HK-2 (cell line): Measurements from ENCODE around the gene PLEKHG3.
A peak's percentile ranks its signal among the peaks of the same experiment; 100 is the strongest.

Experiments used
- DNase-seq: peaks from one replicate; pipeline ENCODE4 v3.0.0-alpha.2; 2018; ENCODE audit not compliant: unreplicated experiment

The PLEKHG3 gene

DNA sequence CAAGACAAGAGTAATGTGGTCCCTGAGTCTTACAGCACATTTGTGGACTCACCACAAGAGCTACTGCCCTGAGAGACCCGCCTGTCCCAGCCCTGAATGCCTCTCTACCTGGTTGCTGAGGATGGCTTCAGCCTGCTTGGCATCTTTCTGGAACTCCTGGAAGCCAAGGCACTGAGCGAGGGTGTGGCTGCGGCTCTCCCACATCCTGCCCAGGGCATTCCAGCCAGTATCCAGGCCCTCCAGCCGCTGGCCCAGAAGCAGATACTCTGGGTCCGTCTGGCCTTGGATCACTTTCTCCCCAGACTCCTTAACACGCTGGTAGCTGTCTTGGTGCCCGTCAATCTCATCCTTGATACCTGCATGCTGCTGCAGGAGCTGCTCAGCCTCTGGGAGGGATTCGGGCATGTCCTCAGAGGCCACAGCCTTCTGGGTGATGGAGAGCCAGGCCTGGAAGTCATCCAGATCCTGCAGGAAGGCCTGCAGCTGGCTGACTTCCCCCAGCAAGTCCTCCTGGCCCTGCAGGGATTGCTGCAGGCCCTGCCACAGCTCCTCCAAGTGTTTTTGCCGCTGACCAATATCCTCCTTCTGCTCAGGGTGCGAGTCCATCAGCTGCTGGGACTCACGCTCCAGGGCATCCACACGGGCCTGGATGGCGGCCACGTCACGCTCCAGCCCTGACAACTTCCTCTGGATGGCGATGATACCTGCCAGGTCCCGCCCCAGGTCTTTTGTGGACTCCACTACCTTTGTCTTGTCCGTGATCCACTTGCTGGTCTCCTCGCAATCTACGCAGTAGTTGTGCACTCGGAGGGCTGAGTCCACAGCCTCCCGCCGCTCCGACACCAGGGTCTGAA, 82.3 kb downstream of the PLEKHG3 start:
- DNase-seq = no peak

DNA sequence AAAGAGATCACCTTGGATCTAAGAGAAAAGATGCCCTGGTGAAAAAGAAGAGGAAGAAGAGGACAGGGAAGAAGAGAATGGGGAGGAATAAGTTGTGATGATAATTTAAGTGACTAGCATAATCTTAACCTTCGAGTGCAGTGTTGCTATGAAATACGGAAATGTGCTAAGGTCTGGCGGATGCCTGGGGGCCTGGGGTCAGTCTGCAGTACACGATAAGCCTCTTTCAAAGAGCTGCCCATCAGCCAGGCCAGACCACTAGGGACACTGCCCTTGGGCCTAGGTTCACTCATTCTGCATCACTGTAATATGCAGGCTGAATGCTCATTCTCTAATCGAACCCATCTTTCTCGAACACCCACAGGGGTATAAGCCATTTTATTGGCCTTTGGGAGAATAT, 83.4 kb downstream of the PLEKHG3 start:
- DNase-seq = no peak

DNA sequence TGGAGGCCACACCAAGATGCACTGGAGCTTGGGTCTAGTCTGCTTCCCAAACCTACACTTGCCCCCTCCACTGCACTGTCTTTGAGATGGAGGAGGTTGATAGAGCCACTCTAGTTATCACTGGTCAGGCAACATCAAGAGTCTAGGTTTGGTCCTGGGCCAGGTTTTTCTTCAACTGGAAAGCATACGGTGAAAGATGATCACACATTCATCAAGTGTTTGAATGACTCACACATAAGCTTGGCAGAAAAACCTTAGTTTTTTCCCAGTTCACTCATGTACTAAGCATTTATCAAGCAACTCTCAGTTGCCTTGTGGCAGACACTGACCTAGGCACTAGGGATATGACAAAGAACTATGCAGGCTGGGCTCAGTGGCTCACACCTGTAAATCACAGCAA, 84.5 kb downstream of the PLEKHG3 start:
- DNase-seq = peak; percentile 34

DNA sequence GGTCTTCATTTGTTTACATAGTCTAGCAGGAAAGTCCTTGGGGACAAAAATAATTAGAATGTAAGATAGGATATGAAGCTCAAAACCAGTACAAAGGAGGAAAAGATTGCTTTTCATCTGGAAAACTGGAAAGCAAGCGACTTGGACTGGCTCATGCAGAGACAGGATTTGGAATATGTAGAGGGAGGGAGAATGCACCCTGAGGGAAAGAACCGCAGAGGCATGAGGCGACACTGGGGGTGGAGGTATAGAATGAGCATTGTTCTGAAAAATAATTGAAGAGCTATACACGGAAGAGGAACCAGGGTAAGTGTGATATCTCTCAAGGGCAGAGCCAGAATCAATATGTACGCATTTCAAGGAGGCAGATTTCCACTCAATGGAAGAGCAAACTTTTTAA, 85.5 kb downstream of the PLEKHG3 start:
- no peak for DNase-seq

DNA sequence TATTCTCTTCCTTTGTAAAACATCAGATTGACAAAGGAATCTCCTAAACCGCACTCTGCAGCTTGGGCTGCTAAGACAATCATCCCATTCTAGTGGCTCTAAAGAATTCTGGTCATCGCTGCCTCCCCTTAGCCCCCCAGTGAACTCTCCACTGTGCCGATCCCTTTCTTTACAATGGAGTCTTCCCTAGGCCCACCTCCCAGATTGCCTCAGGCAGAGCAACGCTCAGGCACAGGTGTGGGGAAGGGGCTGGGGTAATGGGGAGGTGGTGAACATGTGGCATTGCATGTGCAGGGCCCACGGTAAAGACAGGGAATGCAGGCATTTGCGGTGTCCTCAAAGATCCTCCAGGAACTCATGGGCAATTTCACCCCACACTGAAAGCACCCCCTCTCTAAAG, 86.3 kb downstream of the PLEKHG3 start:
- no peak for DNase-seq

GRCh38 chr14:64792231-64792630, 88.0 kb downstream of the PLEKHG3 start:
- DNase-seq = no peak

DNA sequence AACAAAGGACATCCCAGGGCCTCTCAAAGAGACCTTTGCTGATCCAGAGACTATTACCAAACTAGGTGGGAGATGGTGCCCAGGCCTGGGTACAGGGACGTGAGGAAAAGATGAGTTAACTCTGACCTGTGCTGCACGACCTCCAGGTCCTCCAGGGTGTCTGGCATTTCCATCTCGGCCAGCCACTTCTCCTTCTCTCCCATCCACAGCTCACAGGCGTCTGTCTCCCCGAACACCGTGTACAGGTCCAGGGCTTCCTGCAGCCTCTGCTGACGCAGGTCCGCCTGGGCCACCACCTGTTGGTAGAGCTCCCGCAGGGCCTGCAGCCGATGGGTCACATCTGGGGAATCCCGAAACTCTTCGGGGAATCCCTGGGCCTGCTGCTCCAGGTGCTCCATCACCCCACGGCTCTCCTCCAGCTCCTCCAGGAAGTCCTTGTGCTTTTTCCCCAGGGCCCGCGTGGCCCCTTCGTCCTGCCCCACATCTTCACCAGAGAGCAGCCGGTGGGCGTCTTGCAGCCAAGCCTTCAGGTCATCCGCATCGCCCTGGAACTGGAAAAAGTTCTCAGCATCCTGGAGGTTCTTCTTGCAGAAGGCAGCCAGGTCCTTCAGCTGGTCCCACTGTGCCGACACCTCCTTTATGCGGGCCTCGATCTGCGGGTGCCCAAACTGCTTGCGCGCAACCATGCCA, 88.8 kb downstream of the PLEKHG3 start:
- DNase-seq = no peak

- no peak for DNase-seq
Observed at GRCh38 chr14:64795211-64795610, 91.0 kb downstream of the PLEKHG3 start.

- no peak for DNase-seq
Observed at GRCh38 chr14:64795921-64796320, 91.7 kb downstream of the PLEKHG3 start.

DNA sequence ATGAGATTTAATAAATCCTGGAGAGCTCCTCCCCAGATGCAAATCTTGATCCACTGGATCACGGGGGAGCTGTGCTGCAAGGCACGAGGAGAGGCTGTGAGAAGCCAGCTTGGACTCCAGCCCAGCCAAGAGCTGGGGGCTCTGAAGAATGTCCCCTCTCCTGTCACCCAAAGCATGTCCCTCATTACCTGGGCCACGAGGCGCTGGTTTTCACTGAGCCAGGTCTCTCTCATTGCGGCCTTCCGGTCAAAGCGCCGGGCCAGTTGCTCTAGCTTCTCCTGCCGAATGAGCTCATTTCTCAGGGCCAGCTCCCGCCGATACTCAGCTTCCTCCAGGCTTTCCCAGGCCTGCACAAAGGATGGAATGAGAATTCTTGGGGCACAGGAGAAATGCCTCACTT, 92.1 kb downstream of the PLEKHG3 start:
- no peak for DNase-seq

- DNase-seq = no peak
Observed at GRCh38 chr14:64799555-64799954, 95.3 kb downstream of the PLEKHG3 start.
